Measurements from ENCODE around the gene LRP2.

Gene LRP2

DNA sequence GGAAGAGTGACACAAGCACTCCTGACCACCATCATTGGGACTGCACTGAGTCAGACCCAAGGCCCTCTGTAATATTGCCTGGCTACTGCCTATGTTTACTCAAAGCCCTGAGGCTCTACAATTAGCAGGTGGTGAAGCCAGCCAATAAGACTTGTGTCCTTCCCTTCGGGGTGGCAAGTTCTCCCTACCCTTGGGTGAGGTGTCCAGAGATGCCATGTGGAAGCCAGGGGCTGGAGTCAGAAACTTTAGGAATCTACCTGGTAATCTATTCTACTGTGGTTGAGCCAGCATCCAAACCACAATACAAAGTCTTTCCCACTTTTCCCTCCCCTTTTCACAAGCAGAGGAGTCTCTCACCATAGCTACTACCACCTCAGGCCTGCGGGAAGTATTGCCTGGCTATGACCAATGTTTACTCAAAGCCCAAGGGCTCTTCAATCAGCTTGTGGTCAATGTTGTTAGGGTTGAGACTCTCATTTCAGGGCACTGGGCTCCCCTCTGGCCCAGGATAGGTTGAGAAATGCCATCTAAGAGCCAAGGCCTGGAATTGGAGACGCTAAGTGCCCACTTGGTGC, 275.4 kb downstream of the LRP2 start:
- no peak for DNase-seq

DNA sequence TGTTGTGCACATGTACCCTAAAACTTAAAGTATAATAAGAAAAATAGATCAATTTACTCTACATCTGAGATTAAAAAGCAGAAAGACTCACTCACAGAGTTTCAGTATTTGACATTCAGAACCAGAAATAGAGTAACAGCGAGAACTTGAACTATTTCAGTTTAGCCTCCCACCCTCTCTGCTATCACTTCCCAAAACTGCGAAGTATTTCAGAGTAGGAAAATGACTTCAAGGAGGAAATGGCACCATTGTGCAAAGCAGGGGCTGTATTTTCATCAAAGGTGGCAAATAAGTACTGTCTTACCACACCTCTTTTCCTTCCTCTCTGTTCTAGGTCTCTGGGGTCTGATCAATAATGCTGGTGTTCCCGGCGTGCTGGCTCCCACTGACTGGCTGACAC, 279.3 kb downstream of the LRP2 start:
- no peak for DNase-seq

DNA sequence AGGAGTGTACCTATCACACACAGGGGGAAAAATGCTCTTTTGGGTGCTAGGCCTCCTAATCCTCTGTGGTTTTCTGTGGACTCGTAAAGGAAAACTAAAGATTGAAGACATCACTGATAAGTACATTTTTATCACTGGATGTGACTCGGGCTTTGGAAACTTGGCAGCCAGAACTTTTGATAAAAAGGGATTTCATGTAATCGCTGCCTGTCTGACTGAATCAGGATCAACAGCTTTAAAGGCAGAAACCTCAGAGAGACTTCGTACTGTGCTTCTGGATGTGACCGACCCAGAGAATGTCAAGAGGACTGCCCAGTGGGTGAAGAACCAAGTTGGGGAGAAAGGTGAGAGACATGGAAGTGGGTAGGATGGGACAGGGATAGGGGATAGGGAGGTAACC, 280.8 kb downstream of the LRP2 start:
- DNase-seq = no peak

DNA sequence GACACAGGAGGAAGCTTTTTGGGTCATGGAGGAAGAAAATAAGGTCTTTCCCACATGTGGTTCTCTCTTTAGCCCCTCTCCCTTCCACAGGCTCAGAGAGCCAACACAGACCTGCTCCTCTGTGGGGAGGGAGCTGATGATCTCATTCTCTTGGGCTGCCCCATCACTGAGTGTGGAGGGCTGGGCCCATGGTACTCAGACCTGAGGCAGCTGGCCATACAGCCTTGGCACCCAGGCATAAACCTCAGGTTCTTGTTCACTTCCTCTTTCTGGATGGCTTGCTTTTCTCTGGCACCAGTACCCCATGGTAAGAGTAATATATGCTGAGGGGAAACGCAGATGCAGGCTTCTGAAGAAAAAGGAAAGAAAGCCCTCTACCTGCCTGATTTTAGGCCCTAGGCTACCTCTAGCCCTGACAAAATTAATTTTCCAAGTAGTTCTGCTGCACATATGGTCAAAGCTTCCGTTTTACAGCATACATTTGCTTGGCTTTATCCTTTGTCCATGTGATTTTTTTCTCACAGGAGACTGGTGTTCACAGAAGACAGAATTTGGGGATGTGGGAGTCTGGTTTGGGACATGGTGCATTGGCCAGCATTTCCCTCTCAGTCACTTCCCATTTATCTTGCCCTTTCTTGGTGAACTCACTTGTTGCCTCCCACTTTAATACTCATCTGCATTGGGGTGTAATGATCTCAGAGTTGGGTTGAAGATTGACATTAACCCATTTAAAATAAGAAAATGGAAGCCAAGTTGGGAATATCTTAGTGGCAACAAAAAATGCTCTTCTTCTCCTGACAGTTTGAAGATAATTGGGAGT, 281.9 kb downstream of the LRP2 start:
- no peak for DNase-seq

DNA sequence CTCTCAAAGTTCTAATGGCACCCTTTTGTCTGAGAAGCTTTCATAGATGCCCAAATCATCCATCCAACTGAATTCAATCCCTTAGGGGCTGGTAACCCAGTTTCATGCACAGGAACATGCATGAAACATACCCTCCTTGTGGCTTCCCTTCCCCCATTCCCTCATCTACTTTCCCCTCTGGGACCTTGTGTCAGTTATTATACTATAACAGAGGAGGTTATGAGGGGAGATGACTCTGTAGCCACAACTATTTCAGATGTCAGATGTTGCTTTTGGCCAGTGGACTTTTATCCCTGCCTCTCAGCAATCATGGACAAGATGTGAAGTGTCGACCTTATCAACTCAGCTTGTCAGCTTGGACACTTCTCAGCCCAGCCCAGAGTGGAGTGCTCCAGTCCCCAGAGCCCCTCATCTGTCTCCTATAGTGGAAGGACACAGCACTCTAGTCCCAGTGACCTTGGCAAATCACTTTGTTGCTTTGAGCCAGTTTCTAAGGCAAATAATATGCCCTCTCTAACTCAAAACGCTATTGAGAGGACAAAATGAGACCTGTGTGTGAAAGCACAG, 284.6 kb downstream of the LRP2 start:
- DNase-seq = no peak
